Measurements from ENCODE around the gene AP2A2.
"Not testable (repeated sequence)": the region's sequence is repeated elsewhere in the genome, so short reads cannot be mapped to it uniquely, and the experiment has no call there.

AP2A2 gene

GRCh38 chr11:975376-975775 lies 49.7 kb downstream of the AP2A2 start:
- not testable (repeated sequence) for DNase-seq (ENCODE audit: low read depth)

- peak; percentile 49 for DNase-seq (ENCODE audit: low read depth)
Measured at GRCh38 chr11:975827-976226, 50.2 kb downstream of the AP2A2 start.

GRCh38 chr11:976431-977160 lies 50.9 kb downstream of the AP2A2 start:
- DNase-seq (ENCODE audit: low read depth) = peak; percentile 31

GRCh38 chr11:977830-978720 lies 52.4 kb downstream of the AP2A2 start:
- no peak for DNase-seq (ENCODE audit: low read depth)

GRCh38 chr11:978781-979180 lies 53.1 kb downstream of the AP2A2 start:
- no peak for DNase-seq (ENCODE audit: low read depth)

- no peak for DNase-seq (ENCODE audit: low read depth)
Measured at GRCh38 chr11:980438-981357, 55.0 kb downstream of the AP2A2 start.

- no peak for DNase-seq (ENCODE audit: low read depth)
Measured at GRCh38 chr11:981764-982163, 56.1 kb downstream of the AP2A2 start.

GRCh38 chr11:984546-984945 lies 58.9 kb downstream of the AP2A2 start:
- DNase-seq (ENCODE audit: low read depth) = no peak

GRCh38 chr11:985406-985805 lies 59.7 kb downstream of the AP2A2 start:
- no peak for DNase-seq (ENCODE audit: low read depth)

- no peak for DNase-seq (ENCODE audit: low read depth)
Measured at GRCh38 chr11:985848-986247, 60.2 kb downstream of the AP2A2 start.

GRCh38 chr11:986270-986951 lies 60.7 kb downstream of the AP2A2 start:
- DNase-seq (ENCODE audit: low read depth) = no peak

GRCh38 chr11:986952-987305 lies 61.3 kb downstream of the AP2A2 start:
- no peak for DNase-seq (ENCODE audit: low read depth)

- no peak for DNase-seq (ENCODE audit: low read depth)
Measured at GRCh38 chr11:987671-988070, 62.0 kb downstream of the AP2A2 start.

GRCh38 chr11:990101-990500 lies 64.4 kb downstream of the AP2A2 start:
- DNase-seq (ENCODE audit: low read depth) = no peak

- no peak for DNase-seq (ENCODE audit: low read depth)
Measured at GRCh38 chr11:991034-991433, 65.4 kb downstream of the AP2A2 start.

GRCh38 chr11:991711-992307 lies 66.1 kb downstream of the AP2A2 start:
- no peak for DNase-seq (ENCODE audit: low read depth)

- DNase-seq (ENCODE audit: low read depth) = no peak
Measured at GRCh38 chr11:992577-992976, 66.9 kb downstream of the AP2A2 start.

GRCh38 chr11:993632-994167 lies 68.0 kb downstream of the AP2A2 start:
- DNase-seq (ENCODE audit: low read depth) = no peak

GRCh38 chr11:995044-995751 lies 69.5 kb downstream of the AP2A2 start:
- DNase-seq (ENCODE audit: low read depth) = no peak

- peak; percentile 85 for DNase-seq (ENCODE audit: low read depth)
Measured at GRCh38 chr11:995752-996420, 70.2 kb downstream of the AP2A2 start.

Measured in amniotic epithelial cell (primary cell).